CD4-positive, CD25-positive, alpha-beta regulatory T cell (primary cell): ENCODE data around the gene PCDHGC4. TPM values are rescaled to one million over a fixed set of nuclear protein-coding genes. Genes with fewer than 3 reads are reported as not detected.

Source experiments
- ATAC-seq, 2 donors: fragments of 150-1000 bp; cut with Tn5 transposase; one replicate each; pipeline ENCODE4 v1.10.0; 2021; ENCODE audit warnings: low read depth in 2 of 2, moderate number of reproducible peaks in 2 of 2, moderate library complexity in 1 of 2
- DNase-seq, 3 donors: peaks; one replicate each; pipeline versions ENCODE4 v3.0.0 to v3.0.0-alpha.2; 2012 to 2022; ENCODE audit warnings: mixed read lengths in 1 of 3
- H3K27ac ChIP-seq: one replicate; pipeline ENCODE4 v1.7.0; 2013; ENCODE audit warnings: mild to moderate bottlenecking, low read length; ENCODE audit not compliant: insufficient read depth, poor library complexity, severe bottlenecking
- H3K27me3 ChIP-seq: one replicate; pipeline ENCODE4 v1.7.0; 2013; ENCODE audit warnings: low read length; ENCODE audit not compliant: control insufficient read depth, insufficient read depth
- H3K36me3 ChIP-seq: one replicate; pipeline ENCODE4 v1.7.0; 2013; ENCODE audit warnings: mild to moderate bottlenecking, low read length, moderate library complexity; ENCODE audit not compliant: control insufficient read depth, insufficient read depth
- H3K4me1 ChIP-seq: 2 replicates; pipeline ENCODE4 v1.7.0; 2013; ENCODE audit warnings: mild to moderate bottlenecking, low read length; ENCODE audit not compliant: insufficient read depth, control insufficient read depth, poor library complexity, severe bottlenecking
- H3K4me3 ChIP-seq: one replicate; pipeline ENCODE4 v1.7.0; 2013; ENCODE audit warnings: low read depth, mild to moderate bottlenecking, low read length, moderate library complexity
- H3K9me3 ChIP-seq, 2 experiments: 1 replicate in 1 of 2; 2 replicates in 1 of 2; pipeline ENCODE4 v1.7.0; 2013; ENCODE audit warnings: low read length in 2 of 2, mild to moderate bottlenecking in 1 of 2, moderate library complexity in 1 of 2; ENCODE audit not compliant: control insufficient read depth in 2 of 2
- H3K27ac Mint-ChIP-seq, 3 donors: one replicate each; pipeline ENCODE4 v1.8.0; 2020 to 2022; ENCODE audit warnings: mild to moderate bottlenecking in 3 of 3, mixed read lengths in 3 of 3, moderate library complexity in 2 of 3
- H3K27me3 Mint-ChIP-seq: one replicate; pipeline ENCODE4 v1.8.0; 2022; ENCODE audit warnings: mild to moderate bottlenecking, mixed read lengths
- H3K36me3 Mint-ChIP-seq: one replicate; pipeline ENCODE4 v1.8.0; 2020; ENCODE audit warnings: mixed read lengths
- H3K4me1 Mint-ChIP-seq, 4 donors: one replicate each; pipeline ENCODE4 v1.8.0; 2020 to 2022; ENCODE audit warnings: mixed read lengths in 4 of 4, mild to moderate bottlenecking in 1 of 4
- H3K4me3 Mint-ChIP-seq, 4 donors: one replicate each; pipeline ENCODE4 v1.8.0; 2020 to 2022; ENCODE audit warnings: mild to moderate bottlenecking in 4 of 4, mixed read lengths in 4 of 4, moderate library complexity in 3 of 4
- H3K9me3 Mint-ChIP-seq, 7 donors: one replicate each; pipeline ENCODE4 v1.8.0; 2020 to 2022; ENCODE audit warnings: mixed read lengths in 7 of 7, mild to moderate bottlenecking in 3 of 7, moderate library complexity in 2 of 7
- polyA plus RNA-seq, 4 donors: library from polyadenylated mRNA; unstranded; fragments of 300-500 nt; fragmentation: Illumina TruSeq; gene quantifications; one replicate each; pipeline ENCODE4 v1.2.3, GENCODE V29; 2021
- total RNA-seq: library from RNA; stranded (reverse); gene quantifications from one replicate; pipeline ENCODE4 v1.2.3, GENCODE V29; 2022

Gene PCDHGC4
- total RNA-seq, result not detected
- polyA plus RNA-seq, result not detected

DNA sequence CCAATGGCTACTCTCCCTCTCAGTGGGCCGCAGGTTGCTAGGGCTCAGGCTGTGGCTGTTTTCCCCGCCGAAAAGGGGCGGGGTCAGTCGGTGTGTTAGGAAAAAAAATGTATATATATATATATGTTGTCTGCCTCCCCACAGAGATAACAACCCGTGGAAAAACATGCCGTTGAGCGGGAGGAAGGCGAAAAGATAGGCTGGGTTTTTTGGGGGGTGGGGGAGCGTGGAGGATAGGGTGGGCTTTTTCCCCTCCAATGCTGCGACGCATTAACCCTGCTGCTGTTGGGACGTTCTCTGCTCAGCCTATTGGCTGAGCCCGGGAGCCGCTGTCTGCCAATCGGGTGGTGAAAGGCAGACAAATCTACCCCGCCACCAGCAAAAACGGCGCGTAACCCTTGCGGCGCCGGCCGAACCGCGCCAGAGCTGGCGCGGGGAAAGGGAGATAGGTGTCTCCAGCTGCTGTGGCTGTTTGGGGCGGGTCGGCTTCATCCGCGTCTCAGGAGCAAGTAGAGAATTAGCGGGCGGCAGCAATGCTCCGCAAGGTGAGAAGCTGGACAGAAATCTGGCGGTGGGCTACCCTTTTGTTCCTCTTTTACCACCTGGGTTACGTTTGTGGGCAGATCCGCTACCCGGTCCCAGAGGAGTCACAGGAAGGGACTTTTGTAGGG lies at the start of gene PCDHGC4:
PCDHGC4 (plus strand) TSS at position 390 of the 671 bp plus-strand sequence; CDS start at position 534, 144 bp downstream.
- H3K4me3 ChIP-seq, result no peak within 1 kb of the TSS
- Mint-ChIP-seq H3K36me3 (no peaks in the 10 kb centered on the region), H3K4me1 (peaks cover 0 to 12% (median 5%) of the 10 kb centered on the region in 4 donors), H3K27ac (no peak within 1 kb of the TSS), H3K27me3 (peaks cover 85% of the 10 kb centered on the region), H3K4me3 (peak within 1 kb of the TSS in 2 of 4 donors; percentile 34 to 41), H3K9me3 (peaks cover 0 to 2% (median 0%) of the 10 kb centered on the region in 7 donors)
- no peak within 1 kb of the TSS for H3K27ac ChIP-seq
- H3K4me1 ChIP-seq, result peaks cover 4% of the 10 kb centered on the region
- DNase-seq, result no peak
- H3K36me3 ChIP-seq, result no peaks in the 10 kb centered on the region
- H3K9me3 ChIP-seq, result no peaks in the 10 kb centered on the region
- ATAC-seq, result no peak
- peaks cover 35% of the 10 kb centered on the region for H3K27me3 ChIP-seq

DNA sequence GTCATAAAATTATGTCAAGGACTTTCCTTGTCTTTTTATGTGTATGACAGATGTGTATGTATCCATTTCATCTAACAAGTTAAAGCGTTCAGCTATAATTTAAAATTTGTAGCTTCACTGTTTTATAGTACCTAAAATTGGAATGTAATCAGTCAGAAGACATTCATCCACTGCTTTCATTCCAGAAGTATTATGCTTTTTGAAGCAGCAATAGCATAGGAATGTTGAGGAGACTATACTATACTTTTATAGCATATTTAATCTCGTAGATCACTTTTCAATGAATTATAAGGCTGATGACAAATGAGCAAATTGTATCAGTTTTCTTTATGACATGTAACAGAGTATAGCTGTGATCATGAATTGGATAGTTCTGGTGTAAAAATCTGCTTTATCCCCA lies 47.6 kb upstream of the PCDHGC4 start:
- Histone ChIP-seq H3K4me1 (no peaks in the 10 kb centered on the region), H3K27me3 (peaks cover 3% of the 10 kb centered on the region), H3K36me3 (no peaks in the 10 kb centered on the region), H3K27ac (no peak overlapping the region), H3K4me3 (no peak overlapping the region), H3K9me3 (peaks cover 0 to 1% of the 10 kb centered on the region in 2 experiments)
- Mint-ChIP-seq H3K27ac (no peak overlapping the region), H3K4me1 (peaks cover 0 to 1% (median under 1%) of the 10 kb centered on the region in 4 donors), H3K27me3 (peaks cover 25% of the 10 kb centered on the region), H3K9me3 (peaks cover 0 to 17% (median 3%) of the 10 kb centered on the region in 7 donors), H3K36me3 (no peaks in the 10 kb centered on the region), H3K4me3 (no peak overlapping the region)
- DNase-seq (no peak), ATAC-seq (no peak)

DNA sequence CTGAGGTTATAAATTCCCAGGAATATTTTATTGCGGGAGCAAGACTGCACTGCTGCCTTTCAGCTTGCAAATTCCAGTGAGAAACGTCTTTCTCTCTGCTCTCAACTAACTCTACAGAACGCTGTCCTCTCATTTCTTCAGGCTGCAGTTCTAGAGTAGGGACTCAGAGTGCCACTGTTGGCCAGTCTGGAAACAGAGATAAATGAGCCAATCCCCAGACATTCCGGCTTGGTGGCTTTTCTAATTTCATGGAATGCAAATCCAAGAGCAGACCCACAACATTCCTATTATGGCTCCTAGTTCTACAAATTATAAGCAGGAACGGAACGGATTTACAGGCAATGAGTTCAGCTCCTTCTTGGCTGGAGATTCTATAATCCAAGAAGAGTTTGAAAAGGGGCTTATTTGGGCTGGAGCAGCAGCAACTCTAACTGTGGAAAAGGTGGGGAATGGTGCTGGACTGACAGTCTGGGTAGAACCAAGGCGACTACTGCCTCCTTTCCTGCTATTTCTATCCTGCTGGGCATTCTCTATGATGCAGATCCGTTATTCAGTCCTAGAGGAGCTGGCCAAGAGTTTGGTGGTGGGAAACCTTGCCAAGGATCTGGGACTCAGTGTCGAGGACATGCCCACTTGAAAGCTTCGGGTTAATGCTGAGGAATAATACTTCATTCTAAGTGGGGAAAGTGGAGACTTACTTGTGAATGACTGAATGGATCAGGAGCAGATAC lies 45.3 kb upstream of the PCDHGC4 start:
- Histone ChIP-seq H3K9me3 (no peaks in the 10 kb centered on the region), H3K4me3 (no peak overlapping the region), H3K27me3 (peaks cover 3% of the 10 kb centered on the region), H3K4me1 (no peaks in the 10 kb centered on the region), H3K27ac (no peak overlapping the region), H3K36me3 (no peaks in the 10 kb centered on the region)
- peaks cover 0 to 6% (median 2%) of the 10 kb centered on the region in 7 donors for H3K9me3 Mint-ChIP-seq
- peaks cover 11% of the 10 kb centered on the region for H3K27me3 Mint-ChIP-seq
- H3K4me3 Mint-ChIP-seq, result no peak overlapping the region
- no peaks in the 10 kb centered on the region for H3K4me1 Mint-ChIP-seq
- no peaks in the 10 kb centered on the region for H3K36me3 Mint-ChIP-seq
- DNase-seq (no peak), ATAC-seq (no peak)
- no peak overlapping the region for H3K27ac Mint-ChIP-seq

DNA sequence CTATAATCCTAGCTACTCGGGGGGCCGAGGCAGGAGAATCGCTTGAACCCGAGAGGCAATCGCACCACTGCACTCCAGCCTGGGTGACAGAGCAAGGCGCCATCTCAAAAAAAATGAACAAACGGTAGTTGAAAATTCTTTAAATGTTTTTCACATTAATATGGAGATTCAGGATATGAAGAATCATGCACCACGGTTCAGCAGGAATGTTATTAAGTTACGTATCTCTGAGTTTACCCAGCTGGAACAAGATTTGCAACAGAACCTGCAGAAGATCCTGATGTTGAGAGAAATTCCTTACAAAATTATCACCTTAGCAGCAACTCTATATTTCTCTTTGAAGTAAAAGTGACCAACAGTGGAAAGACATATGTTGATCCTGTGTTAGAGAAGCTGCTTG lies 44.5 kb upstream of the PCDHGC4 start:
- Mint-ChIP-seq H3K4me1 (no peaks in the 10 kb centered on the region), H3K36me3 (no peaks in the 10 kb centered on the region), H3K27ac (no peak overlapping the region), H3K27me3 (peaks cover 9% of the 10 kb centered on the region), H3K9me3 (peaks cover 0 to 3% (median 2%) of the 10 kb centered on the region in 7 donors), H3K4me3 (no peak overlapping the region)
- ATAC-seq (no peak), DNase-seq (no peak)
- H3K4me3 ChIP-seq, result no peak overlapping the region
- H3K4me1 ChIP-seq, result no peaks in the 10 kb centered on the region
- H3K36me3 ChIP-seq, result no peaks in the 10 kb centered on the region
- no peak overlapping the region for H3K27ac ChIP-seq
- peaks cover 3% of the 10 kb centered on the region for H3K27me3 ChIP-seq
- no peaks in the 10 kb centered on the region for H3K9me3 ChIP-seq

DNA sequence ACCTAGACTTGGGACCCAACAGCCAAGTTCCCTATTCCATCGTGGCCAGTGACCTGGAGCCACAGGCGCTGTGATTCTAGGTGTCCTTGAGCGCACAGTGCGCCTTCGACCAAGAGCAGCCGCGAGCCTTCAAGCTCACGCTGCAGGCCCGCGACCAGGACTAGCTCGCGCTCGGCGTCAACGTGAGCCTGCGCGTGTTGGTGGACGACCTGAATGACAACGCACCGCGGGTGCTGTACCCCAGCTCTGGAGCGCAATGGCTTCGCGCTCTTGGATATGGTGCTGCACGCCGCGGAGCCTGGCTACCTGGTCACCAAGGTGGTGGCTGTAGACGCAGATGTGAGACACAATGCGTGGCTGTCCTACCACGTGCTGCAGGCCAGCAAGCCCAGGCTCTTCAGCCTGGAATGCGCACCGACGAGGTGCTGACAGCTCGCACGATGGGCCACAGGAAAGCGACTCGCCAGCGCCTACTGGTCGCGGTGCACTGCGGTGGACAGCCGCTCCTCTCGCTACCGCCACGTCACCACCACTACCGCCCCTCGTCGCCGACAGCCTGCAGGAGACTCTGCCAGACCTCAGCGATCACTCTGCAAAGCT lies 43.2 kb upstream of the PCDHGC4 start:
- Mint-ChIP-seq H3K4me1 (no peaks in the 10 kb centered on the region), H3K27me3 (peaks cover 7% of the 10 kb centered on the region), H3K4me3 (no peak overlapping the region)

DNA sequence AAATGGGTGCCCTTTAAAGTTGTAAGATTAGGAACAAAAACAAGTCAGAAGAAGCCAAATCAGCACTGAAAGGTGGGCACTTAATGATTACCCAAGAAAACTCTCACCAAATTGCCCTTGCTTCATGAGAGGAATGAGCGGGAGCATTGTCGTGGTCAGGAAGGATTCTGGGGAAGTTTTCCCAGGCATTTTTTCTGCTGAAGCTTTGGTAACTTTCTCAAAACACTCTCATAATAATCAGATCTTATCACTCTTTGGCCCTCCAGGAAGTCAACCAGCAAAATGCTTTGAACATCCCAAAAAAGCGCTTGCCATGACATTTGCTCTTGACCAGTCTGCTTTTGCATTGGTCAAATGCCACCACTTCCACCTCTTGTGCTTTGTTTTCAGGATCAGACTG lies 19.5 kb upstream of the PCDHGC4 start:
- H3K9me3 Mint-ChIP-seq, result peaks cover 0 to 9% (median 3%) of the 10 kb centered on the region in 7 donors

More for the DNA sequence above, 43.2 kb upstream of the PCDHGC4 start:
- ATAC-seq (no peak), DNase-seq (no peak)
- Mint-ChIP-seq H3K27ac (no peak overlapping the region), H3K9me3 (peaks cover 0 to 3% (median 2%) of the 10 kb centered on the region in 7 donors), H3K36me3 (no peaks in the 10 kb centered on the region)
- Histone ChIP-seq H3K4me1 (no peaks in the 10 kb centered on the region), H3K27me3 (peaks cover 3% of the 10 kb centered on the region), H3K9me3 (no peaks in the 10 kb centered on the region), H3K27ac (no peak overlapping the region), H3K4me3 (no peak overlapping the region), H3K36me3 (no peaks in the 10 kb centered on the region)

DNA sequence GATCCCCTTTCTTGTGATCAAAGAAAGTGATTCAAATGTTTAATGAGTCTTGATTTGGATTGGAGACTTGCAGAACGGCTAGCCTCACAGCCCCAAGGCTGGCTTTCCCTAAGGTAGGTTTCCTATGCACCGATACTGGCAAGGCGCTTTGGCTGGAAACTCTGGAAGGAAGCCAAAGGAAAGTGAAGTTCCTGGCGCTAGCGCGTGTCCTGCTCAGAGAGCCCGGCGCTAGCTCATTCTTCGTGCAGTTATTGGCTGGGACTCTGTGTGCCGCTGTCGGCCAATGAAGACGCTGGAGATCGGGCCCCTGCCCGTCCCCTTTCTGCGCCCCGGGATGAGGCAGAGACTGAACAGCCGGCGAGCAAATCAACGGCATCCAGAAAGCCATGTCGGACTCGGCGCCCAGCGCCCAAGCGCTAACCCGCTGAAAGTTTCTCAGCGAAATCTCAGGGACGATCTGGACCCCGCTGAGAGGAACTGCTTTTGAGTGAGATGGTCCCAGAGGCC lies 9.2 kb upstream of the PCDHGC4 start, which contains the start of gene PCDHGC3:
PCDHGC3 (plus strand) TSS at position 342 of the 507 bp plus-strand sequence; CDS start at position 493, 151 bp downstream.
- H3K27ac Mint-ChIP-seq, result peak within 1 kb of the TSS in 1 of 3 donors; percentile 44
- H3K4me3 Mint-ChIP-seq, result peak within 1 kb of the TSS; percentile 4 to 90 (median 81)
- no peaks in the 10 kb centered on the region for H3K36me3 Mint-ChIP-seq
- peaks cover 67% of the 10 kb centered on the region for H3K27me3 Mint-ChIP-seq
- H3K4me1 Mint-ChIP-seq, result peaks cover 0 to 22% (median 10%) of the 10 kb centered on the region in 4 donors
- H3K36me3 ChIP-seq, result no peaks in the 10 kb centered on the region
- no peak within 1 kb of the TSS for H3K27ac ChIP-seq
- H3K27me3 ChIP-seq, result peaks cover 47% of the 10 kb centered on the region
- peak in 1 of 3 donors; percentile 28 for DNase-seq
- H3K4me1 ChIP-seq, result peaks cover 17% of the 10 kb centered on the region
- H3K4me3 ChIP-seq, result peak within 1 kb of the TSS; percentile 32
- peaks cover 0 to 1% (median 0%) of the 10 kb centered on the region in 7 donors for H3K9me3 Mint-ChIP-seq
- peak; percentile 58 to 59 for ATAC-seq
- no peaks in the 10 kb centered on the region for H3K9me3 ChIP-seq

More for the DNA sequence above, 19.5 kb upstream of the PCDHGC4 start:
- Histone ChIP-seq H3K4me3 (no peak overlapping the region), H3K27ac (no peak overlapping the region), H3K27me3 (peaks cover 2% of the 10 kb centered on the region), H3K36me3 (no peaks in the 10 kb centered on the region), H3K4me1 (no peaks in the 10 kb centered on the region), H3K9me3 (no peaks in the 10 kb centered on the region)
- H3K4me1 Mint-ChIP-seq, result no peaks in the 10 kb centered on the region
- H3K4me3 Mint-ChIP-seq, result no peak overlapping the region
- no peak for DNase-seq
- H3K27me3 Mint-ChIP-seq, result peaks cover 5% of the 10 kb centered on the region
- H3K27ac Mint-ChIP-seq, result no peak overlapping the region
- ATAC-seq, result no peak
- H3K36me3 Mint-ChIP-seq, result no peaks in the 10 kb centered on the region
